ENCODE results near the gene BTBD9.

DNA sequence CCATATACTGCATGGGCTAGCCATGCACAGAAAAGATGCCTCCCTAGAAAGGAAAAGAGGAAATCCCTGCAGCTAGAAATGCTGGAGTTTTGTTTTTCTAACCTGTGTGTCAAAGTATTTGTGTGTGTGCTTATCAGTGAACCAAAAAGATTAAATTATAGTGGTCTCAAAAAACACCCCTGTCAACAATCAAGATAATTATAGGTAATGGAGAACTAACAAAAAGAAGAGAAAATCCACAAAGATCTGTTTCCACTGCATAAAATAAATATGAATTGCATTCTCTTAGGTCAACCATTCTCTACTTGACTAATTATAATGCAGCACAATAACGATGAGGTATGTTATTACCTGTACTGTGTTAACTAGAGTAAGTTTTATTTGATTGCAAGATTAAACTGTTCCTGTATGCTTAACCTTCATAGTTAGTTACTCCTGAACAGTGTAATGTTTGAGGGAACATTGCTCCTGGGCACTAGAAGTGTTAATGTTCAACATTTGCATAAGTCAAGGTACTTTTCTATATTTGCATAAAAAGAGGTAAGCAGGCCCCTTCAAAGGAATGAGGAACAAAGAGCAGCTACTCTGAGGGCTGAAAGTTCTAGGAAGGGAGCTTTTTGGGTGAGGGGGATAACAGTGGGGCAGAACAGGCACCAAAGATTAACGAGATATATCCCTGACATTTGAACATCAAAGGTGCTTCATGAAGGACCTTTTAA lies 212.1 kb downstream of the BTBD9 start:
- TF ChIP-seq CTCF (IDR thresholded peaks at IDR 0.05) (no peak), EZH2 (IDR thresholded peaks at IDR 0.05; ENCODE audit: borderline replicate concordance, insufficient read depth, low read depth, low read length, poor library complexity, severe bottlenecking) (no peak)

Measured in B cell (primary cell).